Measurements from ENCODE around the gene PCDH9.

PCDH9 gene

GRCh38 chr13:66528180-66528579 lies 702.0 kb downstream of the PCDH9 start:
- Histone ChIP-seq H3K9ac (no peak overlapping the region), H3K4me1 (ENCODE audit: low read depth, poor library complexity, severe bottlenecking) (peaks cover 32% of the 10 kb centered on the region), H2AFZ (ENCODE audit: low read depth) (no peak overlapping the region), H3K79me2 (ENCODE audit: insufficient read depth, low read depth) (no peaks in the 10 kb centered on the region), H3K36me3 (ENCODE audit: insufficient read depth) (no peaks in the 10 kb centered on the region), H3K4me2 (no peak overlapping the region), H3K27ac (no peak overlapping the region), H3K27me3 (ENCODE audit: insufficient read depth, low read depth) (no peaks in the 10 kb centered on the region), H3K4me3 (IDR thresholded peaks at IDR 0.05; ENCODE audit: insufficient read depth, low read depth, low read length) (no peak overlapping the region), H4K20me1 (ENCODE audit: insufficient read depth) (no peaks in the 10 kb centered on the region)
- no peak for TF ChIP-seq CTCF (conservative IDR thresholded peaks at IDR 0.05; ENCODE audit: low read depth, low read length)

- no peak overlapping the region for H2AFZ ChIP-seq (ENCODE audit: low read depth)
- no peaks in the 10 kb centered on the region for H3K79me2 ChIP-seq (ENCODE audit: insufficient read depth, low read depth)
- H3K4me2 ChIP-seq: no peak overlapping the region
- no peak overlapping the region for H3K4me3 ChIP-seq (IDR thresholded peaks at IDR 0.05; ENCODE audit: insufficient read depth, low read depth, low read length)
- H4K20me1 ChIP-seq (ENCODE audit: insufficient read depth): no peaks in the 10 kb centered on the region
- H3K4me1 ChIP-seq (ENCODE audit: low read depth, poor library complexity, severe bottlenecking): no peaks in the 10 kb centered on the region
- H3K27ac ChIP-seq: no peak overlapping the region
- TF ChIP-seq CTCF (conservative IDR thresholded peaks at IDR 0.05; ENCODE audit: low read depth, low read length): no peak
- no peaks in the 10 kb centered on the region for H3K36me3 ChIP-seq (ENCODE audit: insufficient read depth)
- H3K9ac ChIP-seq: no peak overlapping the region
- no peaks in the 10 kb centered on the region for H3K27me3 ChIP-seq (ENCODE audit: insufficient read depth, low read depth)
Observed at GRCh38 chr13:66520511-66521355, 709.4 kb downstream of the PCDH9 start.

- no peaks in the 10 kb centered on the region for H4K20me1 ChIP-seq (ENCODE audit: insufficient read depth)
- H3K4me3 ChIP-seq (IDR thresholded peaks at IDR 0.05; ENCODE audit: insufficient read depth, low read depth, low read length): no peak overlapping the region
- H2AFZ ChIP-seq (ENCODE audit: low read depth): no peak overlapping the region
- peaks cover 10% of the 10 kb centered on the region for H3K4me1 ChIP-seq (ENCODE audit: low read depth, poor library complexity, severe bottlenecking)
- H3K79me2 ChIP-seq (ENCODE audit: insufficient read depth, low read depth): no peaks in the 10 kb centered on the region
- no peaks in the 10 kb centered on the region for H3K36me3 ChIP-seq (ENCODE audit: insufficient read depth)
- H3K27ac ChIP-seq: no peak overlapping the region
- H3K9ac ChIP-seq: no peak overlapping the region
- no peak for TF ChIP-seq CTCF (conservative IDR thresholded peaks at IDR 0.05; ENCODE audit: low read depth, low read length)
- no peaks in the 10 kb centered on the region for H3K27me3 ChIP-seq (ENCODE audit: insufficient read depth, low read depth)
- H3K4me2 ChIP-seq: no peak overlapping the region
Observed at GRCh38 chr13:66519259-66519658, 710.9 kb downstream of the PCDH9 start.

GRCh38 chr13:66518068-66518467 lies 712.1 kb downstream of the PCDH9 start:
- Histone ChIP-seq H3K4me1 (ENCODE audit: low read depth, poor library complexity, severe bottlenecking) (peaks cover 22% of the 10 kb centered on the region), H3K4me2 (no peak overlapping the region), H3K79me2 (ENCODE audit: insufficient read depth, low read depth) (no peaks in the 10 kb centered on the region), H3K27ac (no peak overlapping the region), H2AFZ (ENCODE audit: low read depth) (no peak overlapping the region), H3K36me3 (ENCODE audit: insufficient read depth) (no peaks in the 10 kb centered on the region), H3K27me3 (ENCODE audit: insufficient read depth, low read depth) (no peaks in the 10 kb centered on the region), H3K9ac (no peak overlapping the region), H3K4me3 (IDR thresholded peaks at IDR 0.05; ENCODE audit: insufficient read depth, low read depth, low read length) (no peak overlapping the region), H4K20me1 (ENCODE audit: insufficient read depth) (no peaks in the 10 kb centered on the region)
- no peak for TF ChIP-seq CTCF (conservative IDR thresholded peaks at IDR 0.05; ENCODE audit: low read depth, low read length)

All from KMS-11 (cell line).